Suppressor macrophage treated with lipopolysaccharide for 4 hours (primary cell): ENCODE measurements around the gene DLG2.
A peak's percentile ranks its signal among the peaks of the same experiment; 100 is the strongest.

Experiments
- DNase-seq: peaks from one replicate; pipeline ENCODE4 v3.0.0-alpha.2; 2020

The DLG2 gene

DNA sequence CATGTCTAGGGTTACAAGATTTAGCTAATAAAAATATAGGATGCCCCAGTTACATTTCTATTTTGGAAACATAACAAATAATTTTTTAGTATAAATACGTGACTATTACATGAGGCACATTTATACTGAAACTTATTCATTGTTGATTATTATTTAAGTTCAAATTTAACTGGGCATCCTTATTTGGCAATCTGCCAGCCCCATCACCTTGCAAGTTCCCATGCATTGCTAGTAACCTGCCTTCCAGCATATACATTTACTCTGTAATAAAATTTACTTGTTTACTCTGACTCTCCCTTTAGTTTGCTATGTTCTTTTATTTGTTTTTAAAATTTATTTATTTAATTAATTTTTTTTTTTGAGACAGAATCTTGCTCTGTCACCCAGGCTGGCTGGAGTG is 1686.1 kb downstream of the DLG2 start:
- DNase-seq, result no peak

DNA sequence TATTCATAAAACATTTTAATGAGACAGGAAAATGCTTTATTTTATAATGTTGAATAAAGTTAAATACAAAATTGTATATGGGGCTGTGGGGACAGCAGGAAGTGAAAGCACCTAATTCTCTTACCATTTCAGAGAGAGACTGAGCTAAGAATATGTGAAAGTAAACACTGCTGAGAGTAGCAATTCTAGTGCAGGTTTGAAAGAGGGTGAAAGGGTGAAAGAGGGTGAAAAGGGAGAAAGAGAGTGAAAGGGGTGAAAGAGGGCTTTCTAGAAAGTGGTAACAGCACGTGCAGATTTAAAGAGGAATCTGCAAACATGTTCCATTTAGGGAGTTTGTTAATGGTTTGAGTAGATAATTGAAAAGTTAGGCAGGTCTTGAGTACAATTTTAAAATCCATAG is 1689.0 kb downstream of the DLG2 start:
- no peak for DNase-seq

DNA sequence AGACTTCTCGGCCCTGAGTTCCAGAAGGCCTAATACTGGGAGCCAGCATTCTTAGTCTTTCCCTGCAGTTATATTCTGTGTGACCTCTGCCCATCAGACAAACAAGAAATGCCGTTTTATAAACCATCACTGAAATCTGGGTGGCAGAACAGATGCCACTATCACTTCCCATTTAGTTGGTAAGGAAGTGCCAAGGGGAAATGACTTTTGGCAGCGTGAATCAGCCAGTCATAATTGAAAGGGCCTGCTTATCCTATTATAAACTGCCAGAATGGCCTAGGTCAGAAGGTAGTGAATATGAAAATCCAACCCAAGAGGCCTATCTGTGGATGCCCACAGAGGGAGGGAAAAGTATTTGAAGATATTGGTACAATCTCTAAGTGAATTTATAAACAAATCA is 1694.1 kb downstream of the DLG2 start:
- DNase-seq, result no peak

DNA sequence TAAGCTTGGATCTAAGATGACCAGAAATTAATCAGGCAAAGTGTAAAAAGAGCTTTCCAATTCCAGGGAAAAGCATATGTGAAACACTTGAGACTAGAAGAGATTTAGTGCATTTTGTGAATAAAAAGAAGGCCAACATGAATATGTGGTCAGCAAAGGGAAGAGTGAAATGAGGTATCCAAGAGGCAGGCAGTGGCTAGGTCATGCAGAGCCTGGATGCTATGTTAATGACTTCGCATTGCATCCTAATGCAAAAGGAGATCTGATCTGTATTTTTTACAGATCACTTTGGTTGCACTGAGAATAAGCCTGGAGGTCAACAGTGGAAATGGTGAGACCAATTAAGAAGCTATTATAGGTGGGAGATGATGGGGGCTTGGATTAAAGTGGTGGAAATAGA is 1699.7 kb downstream of the DLG2 start:
- no peak for DNase-seq

DNA sequence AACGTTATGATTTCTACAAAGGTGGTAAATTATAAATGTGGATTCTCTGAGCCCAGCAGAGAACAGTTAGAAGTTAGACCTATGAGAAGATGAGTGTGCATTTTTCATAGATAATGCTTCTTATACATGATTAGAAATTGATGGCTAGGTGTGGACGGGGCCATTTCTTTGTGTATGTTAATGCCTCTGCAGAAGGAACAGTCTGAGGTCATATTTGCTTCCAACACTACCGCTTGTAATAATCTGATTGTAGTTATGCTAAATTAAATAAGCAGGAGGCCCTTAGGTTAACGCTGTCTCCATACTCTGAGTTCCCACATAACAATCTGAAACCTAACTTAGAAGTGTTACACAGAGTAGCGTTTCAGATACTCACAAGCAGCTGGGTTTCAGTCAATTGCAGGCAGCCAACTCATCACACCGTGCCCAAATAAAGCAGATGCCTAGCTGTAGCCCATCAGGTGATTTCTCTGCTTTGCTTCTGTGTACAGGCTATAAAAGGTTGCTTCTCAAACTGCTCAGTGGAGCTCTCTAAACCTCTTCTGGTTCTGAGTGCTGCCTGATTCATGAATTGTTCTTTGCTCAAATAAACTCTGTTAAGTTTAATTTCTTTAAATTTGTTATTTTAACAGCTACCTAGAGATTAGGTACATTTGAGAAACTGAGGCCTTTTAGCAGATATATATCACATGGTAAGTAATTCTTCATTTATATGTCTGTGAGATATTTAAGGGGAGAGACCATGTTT is 1702.2 kb downstream of the DLG2 start:
- DNase-seq, result no peak

DNA sequence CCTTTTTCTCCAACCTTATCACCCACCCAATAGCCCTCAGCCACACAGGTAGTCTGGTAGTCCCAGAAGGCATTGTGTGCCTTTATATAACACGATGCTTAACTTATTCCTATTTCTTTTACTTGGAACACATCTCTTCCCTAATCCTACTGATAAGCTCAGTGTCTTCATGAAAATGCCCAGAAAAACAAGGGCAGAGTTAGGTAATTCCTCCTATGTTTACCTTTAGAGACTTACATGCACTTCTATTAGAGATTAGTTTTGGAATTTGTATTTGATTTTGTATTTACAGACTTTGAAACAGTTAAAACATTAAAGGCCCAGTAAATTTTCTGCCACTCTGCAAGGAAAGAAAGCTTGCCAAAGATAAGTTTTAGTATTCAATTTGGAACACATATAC is 1703.2 kb downstream of the DLG2 start:
- DNase-seq, result no peak

DNA sequence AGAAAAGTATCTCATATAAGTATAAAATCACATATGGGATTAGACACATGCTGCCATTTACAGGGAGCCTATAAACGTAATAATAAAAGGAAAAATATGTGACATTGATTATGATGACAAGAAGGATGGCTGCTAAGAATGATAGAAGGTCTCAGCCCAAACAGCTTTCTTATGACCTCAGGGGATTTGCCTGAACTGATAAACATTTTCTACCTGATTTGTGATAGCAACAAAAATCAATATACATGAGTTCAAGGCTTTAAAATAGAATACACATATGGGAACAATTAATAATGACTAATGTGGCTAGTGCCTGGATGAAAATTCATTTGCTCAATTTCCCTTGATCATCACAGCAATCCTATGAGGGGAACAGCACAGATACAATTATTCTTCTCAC is 1704.2 kb downstream of the DLG2 start:
- no peak for DNase-seq

DNA sequence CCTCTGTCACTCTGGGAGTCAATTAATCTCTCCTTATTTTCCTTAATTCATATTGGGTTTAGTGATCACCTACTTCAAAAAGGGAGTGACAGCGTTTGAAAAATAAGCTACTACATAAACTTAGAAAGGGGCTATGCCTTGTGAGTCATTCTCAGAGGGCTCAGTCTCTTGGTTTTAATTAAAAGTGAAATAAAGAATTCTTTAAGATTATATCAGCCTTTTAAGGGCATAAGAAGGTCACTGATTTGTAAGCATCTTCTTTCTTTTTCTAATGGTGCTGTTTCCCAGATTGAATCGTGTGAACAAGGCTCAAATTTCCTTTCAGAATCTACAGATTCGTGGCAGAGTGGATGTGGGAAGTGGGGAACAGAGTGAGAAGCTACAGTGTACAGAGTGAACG is 1704.8 kb downstream of the DLG2 start:
- no peak for DNase-seq

DNA sequence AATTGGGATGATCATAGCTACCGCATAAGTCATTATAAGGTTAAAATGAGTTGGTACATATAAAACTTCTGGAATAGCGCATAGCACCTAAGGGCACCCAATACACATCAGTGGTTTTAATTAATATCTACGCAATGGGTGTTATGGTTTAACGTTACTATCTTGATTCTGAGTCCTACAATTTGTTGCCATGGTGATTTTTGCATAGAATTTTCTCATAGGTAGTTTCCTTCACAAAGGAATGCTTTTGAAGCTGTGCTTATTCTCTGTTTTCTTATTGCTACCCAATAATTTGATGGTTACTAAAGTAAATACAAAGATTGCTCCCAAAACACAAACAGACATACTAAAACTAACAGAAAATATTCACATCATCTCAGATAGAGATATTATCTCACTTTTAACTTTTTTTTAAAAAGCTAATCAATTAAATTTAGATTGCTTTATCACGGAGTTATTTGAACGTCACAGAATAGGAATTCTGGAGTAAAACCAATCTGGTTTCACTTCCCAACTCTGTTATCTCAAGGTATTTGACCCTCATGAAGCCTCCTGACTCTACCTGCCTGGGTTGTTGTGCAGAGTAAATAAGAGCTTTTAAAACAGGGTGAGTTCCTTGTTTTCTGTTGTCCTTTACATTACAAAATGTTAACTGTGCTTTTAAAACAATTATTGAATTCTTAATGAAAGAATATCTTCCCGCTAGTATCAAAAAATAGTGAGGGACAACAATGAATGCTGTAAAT is 1705.5 kb downstream of the DLG2 start:
- DNase-seq, result no peak

DNA sequence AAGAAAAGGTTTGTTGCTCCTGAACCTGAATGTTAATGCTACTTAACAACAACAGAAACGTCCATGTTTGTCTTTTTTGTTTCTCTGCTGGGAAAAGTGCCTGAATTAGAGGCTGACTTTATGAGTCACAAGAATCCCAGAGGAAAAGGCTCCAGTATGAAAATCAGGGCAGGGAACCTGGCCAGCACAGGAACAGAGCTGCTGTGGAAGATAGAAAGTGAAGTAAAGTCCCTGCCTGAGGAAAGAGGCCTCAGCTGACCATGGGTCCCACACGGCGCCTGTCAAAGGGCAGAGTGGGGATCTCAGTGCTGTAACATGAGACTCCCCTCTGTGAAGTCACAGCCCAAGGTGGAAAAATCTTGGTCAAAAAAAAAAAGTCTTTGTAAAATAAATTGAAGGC is 1708.7 kb downstream of the DLG2 start:
- DNase-seq, result no peak

DNA sequence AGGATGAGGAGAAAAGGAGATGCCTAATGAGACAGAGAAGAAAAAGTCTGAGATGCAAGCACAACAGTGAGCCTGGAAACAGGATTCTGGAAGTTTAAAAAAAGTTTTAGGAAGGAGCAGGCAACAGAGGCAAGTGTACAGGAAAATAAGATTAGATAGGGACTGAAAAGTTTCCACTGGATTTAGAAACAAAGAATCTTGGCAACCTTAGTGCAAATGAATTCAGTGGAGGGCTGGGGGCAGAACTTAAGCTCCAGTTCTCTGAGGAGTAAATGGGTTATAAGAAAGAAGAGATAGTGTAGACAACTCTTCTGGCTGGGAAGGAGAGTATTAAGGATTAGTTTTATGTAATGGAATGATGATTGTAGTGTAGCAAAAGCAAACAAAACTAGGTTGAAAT is 1712.1 kb downstream of the DLG2 start:
- no peak for DNase-seq

DNA sequence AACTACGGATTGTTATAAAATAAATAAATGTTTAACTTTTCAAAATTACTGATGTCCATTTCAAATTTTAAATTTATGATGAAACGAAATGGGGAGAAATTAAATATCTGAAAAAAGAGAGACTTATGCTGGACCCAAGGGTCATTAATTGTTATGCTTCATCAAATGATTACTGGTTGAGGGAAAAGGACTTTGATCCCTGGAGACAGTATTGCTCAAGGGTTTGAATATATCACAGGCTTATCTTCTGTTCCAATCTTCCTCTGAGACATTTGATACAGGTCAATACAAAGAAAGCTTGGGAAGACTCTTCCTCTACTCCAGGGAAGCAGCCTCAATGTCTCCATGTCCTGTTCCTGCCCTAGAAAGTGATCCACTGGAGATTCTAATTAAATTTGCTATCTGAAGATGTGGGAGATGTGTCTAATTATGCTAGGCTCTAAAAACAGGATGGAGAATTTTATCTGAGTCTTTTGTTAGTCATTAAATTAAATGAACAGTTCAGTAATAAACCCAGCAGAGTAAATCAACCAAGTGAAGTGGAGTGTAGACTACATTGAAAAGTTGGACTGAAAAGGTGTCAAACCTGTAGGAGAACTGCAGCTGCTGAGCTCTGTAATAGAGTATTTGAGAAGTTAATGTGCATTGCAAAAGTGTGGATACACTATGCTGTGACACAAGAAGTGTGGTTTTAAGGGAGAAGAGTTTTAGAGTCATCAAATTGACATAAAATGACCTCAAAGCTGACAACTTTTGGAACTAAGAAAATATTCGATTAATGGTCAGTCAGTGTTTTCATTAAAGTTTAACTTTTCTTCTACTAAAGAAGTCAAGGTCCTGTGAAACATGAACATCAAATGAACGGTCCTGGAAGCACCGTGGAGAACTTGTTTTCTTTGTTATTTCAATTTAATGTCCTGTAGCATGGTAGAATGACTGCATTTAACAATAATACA is 1717.3 kb downstream of the DLG2 start:
- no peak for DNase-seq

DNA sequence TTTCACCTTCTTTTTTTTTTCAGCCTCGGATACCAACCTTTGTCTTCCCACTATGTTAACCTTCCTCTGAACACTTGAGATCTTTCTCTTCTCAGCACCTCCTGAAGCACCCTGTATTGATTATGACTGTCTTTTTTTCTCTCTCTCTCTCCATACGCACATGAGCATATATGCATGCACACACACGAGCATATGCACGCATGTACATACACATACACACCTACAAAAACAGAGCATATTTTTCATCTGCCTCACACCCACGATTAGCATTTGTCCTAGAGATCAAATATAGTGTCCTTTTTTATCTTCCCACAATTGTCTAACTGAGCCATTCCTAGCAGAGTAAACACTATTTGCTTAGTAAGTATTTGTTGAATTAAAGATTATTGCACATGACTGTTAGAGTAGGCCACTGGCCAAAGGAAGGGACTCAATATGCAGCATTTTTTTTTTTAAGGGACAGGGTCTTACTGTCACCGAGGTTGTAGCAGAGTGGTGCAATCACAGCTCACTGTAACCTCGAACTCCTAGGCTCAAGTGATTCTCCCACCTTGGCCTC is 1718.8 kb downstream of the DLG2 start:
- DNase-seq, result no peak

DNA sequence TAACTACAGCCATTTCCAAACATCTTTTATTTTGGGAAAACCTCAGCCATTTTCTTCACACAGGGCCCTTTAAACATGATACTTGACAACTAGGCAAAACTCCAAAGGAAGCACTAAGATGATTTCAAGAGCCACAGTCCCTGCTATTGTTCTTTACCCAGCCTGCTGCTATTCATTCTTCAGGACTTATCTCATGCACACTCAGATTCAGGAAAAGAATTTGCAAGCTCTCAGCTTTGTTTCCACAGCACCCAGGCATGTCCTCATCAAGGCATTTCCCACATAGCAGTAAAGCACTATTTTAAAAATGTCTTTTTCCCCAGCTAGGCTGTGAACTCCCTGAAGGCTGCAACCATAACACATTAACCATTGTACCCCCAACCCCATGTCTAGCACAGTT is 1731.6 kb downstream of the DLG2 start:
- DNase-seq, result no peak

DNA sequence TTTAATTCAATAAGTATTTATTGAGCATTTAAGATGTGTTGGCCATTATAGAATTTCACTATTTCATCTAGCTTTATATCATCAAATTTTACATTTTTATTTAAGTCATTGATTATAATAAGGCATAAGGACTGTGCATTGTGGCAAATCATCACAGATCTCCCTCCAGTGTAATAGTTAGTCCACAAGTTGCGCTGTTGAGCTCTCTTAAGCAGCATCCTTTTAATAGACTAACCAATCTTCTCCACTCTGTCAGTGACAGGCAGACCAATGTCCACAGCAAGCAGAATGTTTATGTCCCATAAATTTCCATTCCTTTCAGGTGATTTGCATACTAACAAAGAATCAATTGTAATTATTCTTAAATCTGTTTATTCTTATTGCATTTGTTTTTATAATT is 1745.7 kb downstream of the DLG2 start:
- no peak for DNase-seq

DNA sequence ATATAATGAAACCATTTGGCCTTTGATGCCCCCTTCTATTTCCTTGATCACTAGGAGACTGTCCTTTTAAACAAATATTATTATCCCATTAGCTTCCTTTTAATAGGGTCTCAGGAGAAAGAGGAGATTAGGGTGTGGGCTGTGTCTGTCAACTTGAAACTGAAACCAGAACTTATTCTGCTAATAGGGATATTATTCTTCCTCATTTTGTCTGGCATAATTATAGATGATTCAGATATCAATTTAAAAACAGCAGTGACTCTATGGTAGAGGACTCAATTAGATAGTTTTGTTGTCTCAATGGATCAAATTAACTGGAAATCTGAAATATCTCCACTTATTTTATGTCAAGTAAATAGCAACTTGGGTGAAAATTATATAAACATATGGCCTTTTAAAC is 1756.1 kb downstream of the DLG2 start:
- DNase-seq, result peak; percentile 43

DNA sequence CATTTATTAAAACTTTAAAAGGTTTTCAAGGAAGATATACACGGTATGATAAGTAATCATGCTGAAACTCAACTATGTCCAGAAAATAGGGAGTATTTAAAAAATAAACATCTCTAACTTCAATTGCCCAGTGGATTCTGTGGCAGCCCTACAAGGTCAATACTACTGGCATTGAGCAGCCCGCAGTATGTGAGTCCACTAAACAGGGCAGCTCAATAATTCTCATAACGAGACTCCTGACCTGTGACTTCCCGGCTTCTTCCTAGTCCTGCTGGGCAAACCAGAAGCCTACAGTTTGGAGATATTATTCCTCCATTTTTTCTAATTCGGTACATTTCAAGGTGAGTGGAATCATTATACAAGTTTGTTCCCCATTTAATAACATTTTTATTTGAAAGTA is 1760.5 kb downstream of the DLG2 start:
- DNase-seq, result no peak

DNA sequence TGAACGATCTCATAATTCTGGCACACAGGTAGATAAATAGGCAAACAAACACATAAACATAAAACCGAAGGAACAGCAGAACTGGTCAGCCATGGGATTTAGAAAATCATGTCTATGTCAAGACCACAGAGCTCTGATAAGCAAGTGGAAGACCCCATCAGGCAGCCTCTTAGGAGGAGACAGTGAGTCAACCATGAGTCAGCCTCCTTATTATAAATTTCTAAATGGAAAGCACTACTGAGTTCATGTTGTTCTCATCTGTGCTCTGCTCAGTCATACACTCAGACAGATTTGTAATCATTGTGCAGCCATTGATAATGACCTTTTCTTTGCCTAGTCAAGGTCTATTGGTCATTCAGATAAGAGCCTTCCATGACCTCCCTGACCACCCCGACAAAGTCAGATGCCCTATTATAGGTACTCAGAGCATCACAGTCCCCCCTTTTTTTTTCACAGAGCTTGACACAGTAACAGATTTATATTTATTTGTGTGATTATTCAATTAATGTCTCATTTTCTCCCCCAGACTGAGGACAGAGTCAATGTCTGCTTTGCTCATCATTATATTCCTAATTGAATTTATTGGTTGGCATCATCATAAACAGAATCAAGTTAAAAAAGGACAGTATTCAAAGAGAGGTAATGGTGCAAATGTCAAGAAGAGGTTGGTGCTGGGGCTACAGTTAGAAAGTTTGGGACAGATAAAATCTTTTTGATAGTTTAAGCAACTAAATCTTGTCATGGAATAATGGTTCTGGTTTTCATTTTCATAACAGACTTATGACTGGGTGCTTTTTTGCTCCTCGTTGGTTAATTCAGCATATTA is 1761.3 kb downstream of the DLG2 start:
- DNase-seq, result no peak

DNA sequence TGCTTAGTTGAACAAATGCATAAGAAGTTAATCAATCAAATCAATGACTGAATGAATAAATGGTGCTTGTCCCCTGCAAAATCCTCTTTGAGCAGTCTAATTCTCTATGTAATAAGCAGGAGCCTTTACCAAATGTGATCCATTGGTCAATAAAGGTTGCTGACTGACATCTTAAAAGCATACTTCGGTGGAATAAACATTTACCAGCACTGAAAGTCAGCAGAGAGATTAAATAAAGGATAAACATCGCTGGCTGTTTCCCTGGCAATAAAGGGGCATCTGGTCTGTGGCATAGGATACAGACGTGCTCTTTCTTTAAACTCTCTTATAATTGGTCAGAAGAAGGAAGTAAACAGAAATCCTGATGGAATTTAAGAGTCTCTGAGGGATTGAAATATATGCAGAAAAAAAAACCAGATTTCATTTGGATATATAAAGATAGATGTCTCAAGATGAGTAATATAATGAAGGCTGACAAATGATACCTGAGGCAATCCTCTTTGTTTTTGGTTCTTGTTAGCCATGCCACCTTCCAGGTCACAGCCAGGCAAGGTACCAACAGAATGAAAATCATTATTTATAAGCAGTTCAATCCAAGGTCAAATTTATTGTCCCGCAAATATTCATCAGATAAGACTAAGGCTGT is 1762.6 kb downstream of the DLG2 start:
- DNase-seq, result no peak

DNA sequence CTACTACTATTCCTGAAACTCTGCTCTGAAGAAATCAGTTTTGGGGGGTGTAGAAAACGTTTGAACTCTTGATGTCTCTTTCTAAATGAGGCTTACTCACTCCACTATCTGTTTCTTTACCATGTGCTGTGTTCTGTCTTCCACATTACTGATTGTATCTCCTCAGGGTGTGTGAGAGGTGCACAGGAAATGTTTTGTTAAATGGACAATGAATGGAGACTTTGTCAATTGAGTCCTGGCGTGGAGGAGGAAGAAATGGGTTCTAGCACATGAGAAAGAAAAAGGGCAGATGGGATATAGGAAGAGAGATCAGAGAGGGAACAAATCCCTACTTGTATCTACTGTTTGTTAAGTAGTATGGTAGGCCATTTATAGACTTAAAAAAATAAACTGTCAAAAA is 1763.9 kb downstream of the DLG2 start:
- DNase-seq, result no peak

DNA sequence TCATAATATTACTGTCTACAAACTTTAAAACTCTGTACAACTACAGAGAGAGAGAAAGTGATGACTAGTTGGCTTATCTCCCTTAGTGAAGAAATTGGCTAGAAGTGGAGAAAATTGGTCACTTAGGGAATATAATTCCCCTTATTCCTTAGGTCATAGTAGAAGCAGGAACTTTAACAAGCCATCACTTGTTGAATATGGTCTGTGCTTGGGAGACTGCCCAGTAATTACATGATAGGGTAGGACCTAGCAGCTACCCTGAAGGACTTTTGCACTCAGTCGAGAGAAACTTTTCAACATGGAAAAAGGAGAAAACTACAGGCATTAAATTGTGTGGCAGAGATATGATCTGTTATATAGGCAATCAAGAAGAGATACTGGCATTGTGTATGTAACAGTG is 1764.5 kb downstream of the DLG2 start:
- DNase-seq, result no peak

DNA sequence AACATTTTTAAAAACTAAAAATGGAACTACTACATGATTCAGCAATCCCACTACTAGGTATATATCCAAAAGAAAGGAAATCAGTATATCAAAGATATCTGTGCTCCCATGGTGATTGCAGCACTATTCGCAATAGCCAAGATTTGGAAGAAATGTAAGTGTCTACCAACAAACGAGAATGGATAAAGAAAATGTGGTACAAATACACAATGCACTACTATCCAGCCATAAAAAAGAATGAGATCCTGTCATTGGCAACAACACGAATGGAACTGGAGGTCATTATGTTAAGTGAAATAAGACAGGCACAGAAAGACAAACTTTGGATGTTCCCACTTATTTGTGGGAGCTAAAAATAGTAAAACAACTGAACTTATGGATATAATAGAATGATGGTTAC is 1765.1 kb downstream of the DLG2 start:
- DNase-seq, result no peak
